ENCODE results near the gene ANKFN1. TPM values are rescaled to one million over a fixed set of nuclear protein-coding genes. Genes with fewer than 3 reads are reported as not detected.

Gene ANKFN1
- total RNA-seq, 1 experiment from 2014 or later, result not detected

GRCh38 chr17:56322991-56323390 is 169.7 kb downstream of the ANKFN1 start:
- H2BK20ac ChIP-seq (ENCODE audit: low read depth, low read length, poor library complexity, severe bottlenecking), result no peak overlapping the region
- DNase-seq, result no peak
- peaks cover 29 to 30% of the 10 kb centered on the region in 2 experiments for H3K4me1 Mint-ChIP-seq
- no CpG with 5 or more reads among the region's 2 CpGs for WGBS (ENCODE audit: extremely low coverage, insufficient read length, low lambda C conversion rate)
- TF ChIP-seq, protein P1, sequence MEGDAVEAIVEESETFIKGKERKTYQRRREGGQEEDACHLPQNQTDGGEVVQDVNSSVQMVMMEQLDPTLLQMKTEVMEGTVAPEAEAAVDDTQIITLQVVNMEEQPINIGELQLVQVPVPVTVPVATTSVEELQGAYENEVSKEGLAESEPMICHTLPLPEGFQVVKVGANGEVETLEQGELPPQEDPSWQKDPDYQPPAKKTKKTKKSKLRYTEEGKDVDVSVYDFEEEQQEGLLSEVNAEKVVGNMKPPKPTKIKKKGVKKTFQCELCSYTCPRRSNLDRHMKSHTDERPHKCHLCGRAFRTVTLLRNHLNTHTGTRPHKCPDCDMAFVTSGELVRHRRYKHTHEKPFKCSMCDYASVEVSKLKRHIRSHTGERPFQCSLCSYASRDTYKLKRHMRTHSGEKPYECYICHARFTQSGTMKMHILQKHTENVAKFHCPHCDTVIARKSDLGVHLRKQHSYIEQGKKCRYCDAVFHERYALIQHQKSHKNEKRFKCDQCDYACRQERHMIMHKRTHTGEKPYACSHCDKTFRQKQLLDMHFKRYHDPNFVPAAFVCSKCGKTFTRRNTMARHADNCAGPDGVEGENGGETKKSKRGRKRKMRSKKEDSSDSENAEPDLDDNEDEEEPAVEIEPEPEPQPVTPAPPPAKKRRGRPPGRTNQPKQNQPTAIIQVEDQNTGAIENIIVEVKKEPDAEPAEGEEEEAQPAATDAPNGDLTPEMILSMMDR (conservative IDR thresholded peaks at IDR 0.05), result no peak
- no peak overlapping the region for H3K18ac ChIP-seq (ENCODE audit: insufficient read length, low read depth, low read length)
- H3K23me2 ChIP-seq (ENCODE audit: insufficient read length, low read depth, low read length, poor library complexity, severe bottlenecking), result no peaks in the 10 kb centered on the region
- H3K79me1 ChIP-seq (ENCODE audit: insufficient read depth, low read depth, low read length, poor library complexity, severe bottlenecking), result no peaks in the 10 kb centered on the region
- H2BK120ac ChIP-seq (ENCODE audit: low read depth, low read length, poor library complexity, severe bottlenecking), result no peak overlapping the region
- no peak overlapping the region for H3T11ph ChIP-seq (ENCODE audit: low read length)
- H2AK5ac ChIP-seq (ENCODE audit: insufficient read length, low read length), result no peak overlapping the region
- no peaks in the 10 kb centered on the region for H4K20me1 ChIP-seq (ENCODE audit: control insufficient read depth, insufficient read depth, insufficient read length)
- H3K14ac ChIP-seq (ENCODE audit: insufficient read depth, low read length), result no peak overlapping the region
- H2BK12ac ChIP-seq (ENCODE audit: insufficient read length, low read depth, low read length), result no peak overlapping the region
- no peaks in the 10 kb centered on the region for H3K27me3 ChIP-seq (ENCODE audit: insufficient read depth, low read length)
- no peak overlapping the region for H3K27ac ChIP-seq (ENCODE audit: insufficient read length, low read depth, low read length)
- no peak overlapping the region for H3K27ac Mint-ChIP-seq
- no peak overlapping the region for H3K4me2 ChIP-seq (ENCODE audit: insufficient read depth, insufficient read length, low read length)
- H3K36me3 Mint-ChIP-seq (ENCODE audit: insufficient read depth in 1 of 3, low read depth in 3 of 3), result no peaks in the 10 kb centered on the region
- H3K9me3 ChIP-seq (ENCODE audit: control insufficient read depth, low read depth, low read length), result no peaks in the 10 kb centered on the region
- H3K4me3 Mint-ChIP-seq, result no peak overlapping the region
- no peak overlapping the region for H4K8ac ChIP-seq (replicated peaks; ENCODE audit: insufficient read length, low read depth, low read length)
- H3K9me3 Mint-ChIP-seq, result no peaks in the 10 kb centered on the region
- no peak overlapping the region for H3K4ac ChIP-seq (ENCODE audit: low read depth, low read length)
- no peak overlapping the region for H3K23ac ChIP-seq (ENCODE audit: insufficient read length, low read depth, low read length)
- H2AFZ ChIP-seq (ENCODE audit: low read length), result no peak overlapping the region
- no peak overlapping the region for H3K9ac ChIP-seq (ENCODE audit: extremely low read depth, insufficient read length, low read length)
- H2BK5ac ChIP-seq (ENCODE audit: insufficient read length, low read length), result no peak overlapping the region
- no peaks in the 10 kb centered on the region for H3K79me2 ChIP-seq (ENCODE audit: insufficient read depth, low read length)
- 0 out of 2 replicates have a peak, but pooled peaks cover 3% of the 10 kb centered on the region for H3K4me1 ChIP-seq (ENCODE audit: insufficient read depth, low read length)
- H4K5ac ChIP-seq (ENCODE audit: insufficient read length, low read depth, low read length), result no peak overlapping the region
- H4K91ac ChIP-seq (ENCODE audit: insufficient read length, low read depth, low read length), result no peak overlapping the region
- H2BK15ac ChIP-seq (ENCODE audit: low read depth, low read length), result no peak overlapping the region
- H3K56ac ChIP-seq (ENCODE audit: insufficient read length, low read depth, low read length), result no peak overlapping the region
- no peaks in the 10 kb centered on the region for H3K27me3 Mint-ChIP-seq (ENCODE audit: low read depth)
